Prostate gland (tissue), 2 donors: ENCODE results near the gene FARS2.

Experiments
- CTCF ChIP-seq, 4 experiments: fragments of 200-600 bp in 2 of 4; fragments of 450-650 bp in 2 of 4; sonication (generic) in 2 of 4; IDR thresholded peaks; 1 replicate in 3 of 4; 2 replicates in 1 of 4; pipeline ENCODE4 v1.5.1; 2016 to 2019; ENCODE audit warnings: antibody characterized with exemption in 4 of 4, mild to moderate bottlenecking in 2 of 4, moderate library complexity in 2 of 4
- POLR2A ChIP-seq: fragments of 450-650 bp; IDR thresholded peaks from one replicate; pipeline ENCODE4 v1.6.1; 2016; ENCODE audit warnings: antibody characterized with exemption, mild to moderate bottlenecking
- POLR2AphosphoS5 ChIP-seq: sonication (generic); formaldehyde crosslinking; IDR thresholded peaks from one replicate; pipeline ENCODE4 v1.6.1; 2017; ENCODE audit warnings: antibody characterized with exemption

- no peak for TF ChIP-seq CTCF (IDR thresholded peaks at IDR 0.05)
- no peak for TF ChIP-seq POLR2A
- no peak for TF ChIP-seq POLR2AphosphoS5
These were observed 117.0 kb downstream of the FARS2 start for GRCh38 chr6:5378331-5378730.
